ENCODE measurements around the gene EFCAB5.
"Not testable (repeated sequence)": the region's sequence is repeated elsewhere in the genome, so short reads cannot be mapped to it uniquely, and the experiment has no call there.

EFCAB5 gene

GRCh38 chr17:29936724-29937123 lies 4.7 kb upstream of the EFCAB5 start:
- no peak for DNase-seq

- DNase-seq, result no peak
Observed at GRCh38 chr17:29945281-29945680, 3.8 kb downstream of the EFCAB5 start.

GRCh38 chr17:29948448-29949215 lies 7.2 kb downstream of the EFCAB5 start:
- no peak for DNase-seq

GRCh38 chr17:29949696-29950095 lies 8.3 kb downstream of the EFCAB5 start:
- DNase-seq, result peak; percentile 80

- no peak for DNase-seq
Observed at GRCh38 chr17:29954405-29954804, 13.0 kb downstream of the EFCAB5 start.

- DNase-seq, result no peak
Observed at GRCh38 chr17:29956225-29956624, 14.8 kb downstream of the EFCAB5 start.

- not testable (repeated sequence) for DNase-seq
Observed at GRCh38 chr17:29957488-29957887, 16.1 kb downstream of the EFCAB5 start.

GRCh38 chr17:29958947-29959657 lies 17.7 kb downstream of the EFCAB5 start:
- DNase-seq, result no peak

GRCh38 chr17:29959658-29960337 lies 18.4 kb downstream of the EFCAB5 start:
- DNase-seq, result no peak

GRCh38 chr17:29962656-29963055 lies 21.2 kb downstream of the EFCAB5 start:
- no peak for DNase-seq

- no peak for DNase-seq
Observed at GRCh38 chr17:29968271-29968670, 26.8 kb downstream of the EFCAB5 start.

GRCh38 chr17:29972277-29972676 lies 30.8 kb downstream of the EFCAB5 start:
- DNase-seq, result no peak

GRCh38 chr17:29973005-29973404 lies 31.6 kb downstream of the EFCAB5 start:
- DNase-seq, result no peak

GRCh38 chr17:29977836-29978235 lies 36.4 kb downstream of the EFCAB5 start:
- peak; percentile 90 for DNase-seq

GRCh38 chr17:29980261-29980660 lies 38.8 kb downstream of the EFCAB5 start:
- no peak for DNase-seq

- DNase-seq, result no peak
Observed at GRCh38 chr17:29982991-29983653, 41.7 kb downstream of the EFCAB5 start.

- no peak for DNase-seq
Observed at GRCh38 chr17:29996458-29996857, 55.0 kb downstream of the EFCAB5 start.

GRCh38 chr17:30000001-30000754 lies 58.7 kb downstream of the EFCAB5 start:
- no peak for DNase-seq

GRCh38 chr17:30000755-30001257 lies 59.4 kb downstream of the EFCAB5 start:
- DNase-seq, result no peak

- no peak for DNase-seq
Observed at GRCh38 chr17:30002088-30002487, 60.7 kb downstream of the EFCAB5 start.

- no peak for DNase-seq
Observed at GRCh38 chr17:30005709-30006320, 64.4 kb downstream of the EFCAB5 start.

GRCh38 chr17:30011934-30012333 lies 70.5 kb downstream of the EFCAB5 start:
- DNase-seq, result not testable (repeated sequence)
